Naive thymus-derived CD8-positive, alpha-beta T cell (primary cell): ENCODE results near the gene CHST11. TPM values are rescaled to one million over a fixed set of nuclear protein-coding genes. Genes with fewer than 3 reads are reported as not detected.
A peak's percentile ranks its signal among the peaks of the same experiment; 100 is the strongest.

ENCODE experiments used
- ATAC-seq, 2 donors: fragments of 150-1000 bp; cut with Tn5 transposase in 1 of 2; sonication (Bioruptor Pico), chemical (Tn5 transposase) in 1 of 2; 1 replicate in 1 of 2; 2 replicates in 1 of 2; pipeline ENCODE4 v1.10.0; 2021; ENCODE audit warnings: mild to moderate bottlenecking in 2 of 2, moderate library complexity in 2 of 2
- POLR2A ChIA-PET: fragments of 350-600 bp; sonication (Branson Sonifier 250); formaldehyde crosslinking; loops from one replicate; lab custom pipeline; 2021; ENCODE audit warnings: antibody characterized with exemption; lab: Charles Lee
- DNase-seq, 10 donors: peaks; one replicate each; pipeline versions ENCODE4 v3.0.0 to v3.0.0-alpha.2; 2020 to 2022
- H3K27ac Mint-ChIP-seq, 10 donors: one replicate each; pipeline ENCODE4 v1.8.0; 2020 to 2022; ENCODE audit warnings: mild to moderate bottlenecking in 10 of 10, mixed read lengths in 10 of 10, moderate library complexity in 4 of 10, inconsistent platforms in 1 of 10
- H3K27me3 Mint-ChIP-seq, 5 donors: one replicate each; pipeline ENCODE4 v1.8.0; 2021 to 2022; ENCODE audit warnings: mixed read lengths in 5 of 5
- H3K36me3 Mint-ChIP-seq, 3 donors: one replicate each; pipeline ENCODE4 v1.8.0; 2020 to 2022; ENCODE audit warnings: mixed read lengths in 3 of 3, mild to moderate bottlenecking in 2 of 3, inconsistent platforms in 1 of 3
- H3K4me1 Mint-ChIP-seq, 4 donors: one replicate each; pipeline ENCODE4 v1.8.0; 2021 to 2022; ENCODE audit warnings: mixed read lengths in 4 of 4
- H3K4me3 Mint-ChIP-seq, 10 donors: one replicate each; pipeline ENCODE4 v1.8.0; 2020 to 2022; ENCODE audit warnings: mild to moderate bottlenecking in 10 of 10, mixed read lengths in 10 of 10, moderate library complexity in 6 of 10, inconsistent platforms in 1 of 10
- H3K9me3 Mint-ChIP-seq, 9 donors: one replicate each; pipeline ENCODE4 v1.8.0; 2020 to 2022; ENCODE audit warnings: mixed read lengths in 9 of 9, mild to moderate bottlenecking in 3 of 9, inconsistent platforms in 1 of 9, moderate library complexity in 1 of 9
- polyA plus RNA-seq, 3 donors: library from polyadenylated mRNA; unstranded; fragments of 300-500 nt; fragmentation: Illumina TruSeq; gene quantifications; one replicate each; pipeline ENCODE4 v1.2.3, GENCODE V29; 2021
- total RNA-seq, 8 experiments: library from RNA in 2 of 8; stranded (reverse) in 2 of 8; gene quantifications; one replicate each; pipeline ENCODE4 v1.2.3 and lab custom pipeline; 2021 to 2026

The CHST11 gene
- total and polyA plus RNA-seq, 5 experiments from 2014 or later = 23.1 to 35.6 (median 26.8) TPM

DNA sequence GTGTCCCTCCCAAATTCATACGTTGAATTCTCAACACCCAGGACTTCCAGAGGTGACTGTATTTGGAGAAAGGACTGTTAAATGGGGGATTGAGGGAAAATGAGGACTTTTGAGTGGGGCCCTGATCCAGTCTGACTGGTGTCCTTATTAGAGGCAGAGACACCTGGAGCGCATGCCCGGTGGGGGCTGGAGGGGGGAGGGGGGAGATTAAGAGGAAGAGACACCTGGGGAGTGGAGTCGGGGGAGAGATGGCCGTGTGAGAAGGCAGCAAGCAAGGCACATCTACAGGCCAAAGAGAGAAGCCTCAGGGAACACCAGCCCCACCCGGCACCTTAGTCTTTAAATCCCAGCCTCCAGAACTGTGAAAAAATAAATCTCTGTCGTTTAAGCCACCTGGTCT is 291.6 kb downstream of the CHST11 start:
- Mint-ChIP-seq H3K9me3 (peaks cover 0 to 2% (median 0%) of the 10 kb centered on the region in 9 donors), H3K27me3 (no peaks in the 10 kb centered on the region), H3K4me1 (peaks cover 33 to 85% (median 49%) of the 10 kb centered on the region in 4 donors), H3K27ac (peak overlapping the region in 4 of 10 donors; percentile 22 to 79 (median 44)), H3K4me3 (peak overlapping the region in 5 of 10 donors; percentile 9 to 68 (median 62)), H3K36me3 (peaks cover 0 to 3% (median 0%) of the 10 kb centered on the region in 3 donors)
- POLR2A ChIA-PET = no interaction called here
- DNase-seq = no peak
- no peak for ATAC-seq

- Mint-ChIP-seq H3K27ac (peak overlapping the region in 4 of 10 donors; percentile 11 to 79 (median 26)), H3K4me3 (peak overlapping the region in 1 of 10 donors; percentile 32), H3K9me3 (peaks cover 0 to under 1% (median 0%) of the 10 kb centered on the region in 9 donors), H3K4me1 (peaks cover 33 to 83% (median 49%) of the 10 kb centered on the region in 4 donors), H3K27me3 (no peaks in the 10 kb centered on the region), H3K36me3 (peaks cover 0 to under 1% (median 0%) of the 10 kb centered on the region in 3 donors)
- ATAC-seq (no peak), DNase-seq (no peak)
- POLR2A ChIA-PET = no interaction called here
Measured at GRCh38 chr12:104748790-104749189, 292.0 kb downstream of the CHST11 start.

DNA sequence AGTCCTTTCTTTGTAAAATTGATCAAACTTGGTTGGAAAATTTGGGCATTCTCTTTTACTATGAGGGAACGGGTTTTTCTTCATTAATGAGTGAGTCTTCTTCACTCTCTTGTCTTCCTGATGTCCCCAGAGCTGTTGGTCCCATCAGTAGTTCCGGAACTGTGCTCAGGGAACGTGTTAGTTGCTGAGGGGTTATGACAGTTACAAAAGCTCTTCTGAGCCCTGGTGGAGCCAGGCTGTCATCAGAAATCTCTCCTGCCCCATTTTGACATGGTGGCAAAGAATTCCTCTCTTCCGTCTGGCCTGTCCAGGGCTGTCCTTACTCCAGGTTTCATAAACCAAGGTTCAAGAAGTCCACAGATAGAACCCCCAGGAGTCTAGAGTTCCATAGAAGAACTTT is 292.8 kb downstream of the CHST11 start:
- H3K9me3 Mint-ChIP-seq = no peaks in the 10 kb centered on the region
- peak overlapping the region in 3 of 10 donors; percentile 3 to 11 (median 8) for H3K27ac Mint-ChIP-seq
- H3K4me3 Mint-ChIP-seq = no peak overlapping the region
- DNase-seq = no peak
- no peaks in the 10 kb centered on the region for H3K36me3 Mint-ChIP-seq
- H3K27me3 Mint-ChIP-seq = no peaks in the 10 kb centered on the region
- POLR2A ChIA-PET = no interaction called here
- ATAC-seq = no peak
- peaks cover 31 to 76% (median 49%) of the 10 kb centered on the region in 4 donors for H3K4me1 Mint-ChIP-seq

- POLR2A ChIA-PET = no interaction called here
- H3K4me3 Mint-ChIP-seq = peak overlapping the region in 2 of 10 donors; percentile 30 to 44
- DNase-seq (no peak), ATAC-seq (no peak)
- no peaks in the 10 kb centered on the region for H3K36me3 Mint-ChIP-seq
- peak overlapping the region in 4 of 10 donors; percentile 0 to 64 (median 14) for H3K27ac Mint-ChIP-seq
- H3K27me3 Mint-ChIP-seq = no peaks in the 10 kb centered on the region
- no peaks in the 10 kb centered on the region for H3K9me3 Mint-ChIP-seq
- peaks cover 30 to 74% (median 49%) of the 10 kb centered on the region in 4 donors for H3K4me1 Mint-ChIP-seq
Measured at GRCh38 chr12:104750061-104750460, 293.3 kb downstream of the CHST11 start.

- peaks cover 0 to 2% (median 0%) of the 10 kb centered on the region in 3 donors for H3K36me3 Mint-ChIP-seq
- no peak overlapping the region for H3K27ac Mint-ChIP-seq
- H3K9me3 Mint-ChIP-seq = no peaks in the 10 kb centered on the region
- no peaks in the 10 kb centered on the region for H3K27me3 Mint-ChIP-seq
- ATAC-seq = no peak
- H3K4me1 Mint-ChIP-seq = peaks cover 32 to 63% (median 41%) of the 10 kb centered on the region in 4 donors
- no peak for DNase-seq
- POLR2A ChIA-PET = no interaction called here
- peak overlapping the region in 1 of 10 donors; percentile 45 for H3K4me3 Mint-ChIP-seq
Measured at GRCh38 chr12:104751120-104751519, 294.4 kb downstream of the CHST11 start.

DNA sequence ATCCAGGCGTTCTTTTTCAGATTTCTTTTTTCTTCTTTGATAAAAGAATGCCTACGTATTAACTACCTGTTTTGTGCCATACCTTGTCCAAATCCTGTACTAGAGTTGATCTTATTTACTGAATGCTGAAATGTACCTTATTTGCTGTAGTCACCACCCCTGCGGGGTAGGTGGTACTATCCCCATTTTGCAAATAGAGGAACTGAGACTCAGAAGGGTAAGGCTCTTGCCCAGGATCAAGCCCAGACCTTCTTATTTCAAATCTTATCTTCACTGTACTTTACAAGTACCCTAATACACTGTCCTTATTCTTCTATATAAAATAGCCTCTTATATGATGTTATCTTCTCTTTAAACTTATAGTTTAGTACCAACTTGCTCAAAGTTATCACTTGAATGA is 294.8 kb downstream of the CHST11 start:
- H3K9me3 Mint-ChIP-seq = no peaks in the 10 kb centered on the region
- peak overlapping the region in 1 of 10 donors; percentile 29 for H3K27ac Mint-ChIP-seq
- H3K4me3 Mint-ChIP-seq = peak overlapping the region in 1 of 10 donors; percentile 24
- no peaks in the 10 kb centered on the region for H3K27me3 Mint-ChIP-seq
- ATAC-seq = no peak
- peaks cover 0 to 6% (median 1%) of the 10 kb centered on the region in 3 donors for H3K36me3 Mint-ChIP-seq
- no peak for DNase-seq
- H3K4me1 Mint-ChIP-seq = peaks cover 32 to 59% (median 37%) of the 10 kb centered on the region in 4 donors
- POLR2A ChIA-PET = no interaction called here

DNA sequence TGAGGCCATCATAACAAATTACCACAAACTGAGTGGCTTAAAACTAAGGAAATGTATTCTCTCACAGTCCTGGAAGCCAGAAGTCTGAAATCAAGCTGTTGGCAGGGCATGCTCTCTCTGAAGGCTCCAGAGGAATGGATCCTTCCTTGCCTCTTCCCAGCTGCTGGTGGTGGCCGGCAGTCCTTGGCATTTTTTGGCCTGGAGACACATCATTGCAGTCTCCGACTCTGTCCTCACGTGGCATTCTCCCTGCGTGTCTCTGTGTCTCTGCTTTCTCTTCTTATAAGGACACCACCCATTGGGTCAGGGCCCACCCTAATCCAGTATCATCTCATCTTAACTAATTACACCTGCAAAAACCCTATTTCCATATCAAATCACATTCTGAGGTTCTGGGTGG is 295.3 kb downstream of the CHST11 start:
- Mint-ChIP-seq H3K27me3 (no peaks in the 10 kb centered on the region), H3K36me3 (peaks cover 0 to 11% (median 6%) of the 10 kb centered on the region in 3 donors), H3K27ac (peak overlapping the region in 1 of 10 donors; percentile 10), H3K4me1 (peaks cover 28 to 54% (median 34%) of the 10 kb centered on the region in 4 donors), H3K9me3 (no peaks in the 10 kb centered on the region), H3K4me3 (no peak overlapping the region)
- no peak for DNase-seq
- POLR2A ChIA-PET = no interaction called here
- no peak for ATAC-seq

- ATAC-seq (no peak), DNase-seq (no peak)
- no peaks in the 10 kb centered on the region for H3K9me3 Mint-ChIP-seq
- POLR2A ChIA-PET = no interaction called here
- peaks cover 6 to 17% (median 12%) of the 10 kb centered on the region in 3 donors for H3K36me3 Mint-ChIP-seq
- peak overlapping the region in 2 of 10 donors; percentile 16 to 48 for H3K27ac Mint-ChIP-seq
- no peaks in the 10 kb centered on the region for H3K27me3 Mint-ChIP-seq
- H3K4me1 Mint-ChIP-seq = peaks cover 21 to 46% (median 25%) of the 10 kb centered on the region in 4 donors
- no peak overlapping the region for H3K4me3 Mint-ChIP-seq
Measured at GRCh38 chr12:104752881-104753280, 296.1 kb downstream of the CHST11 start.

- no peaks in the 10 kb centered on the region for H3K27me3 Mint-ChIP-seq
- POLR2A ChIA-PET = no interaction called here
- H3K9me3 Mint-ChIP-seq = no peaks in the 10 kb centered on the region
- DNase-seq (no peak), ATAC-seq (no peak)
- H3K36me3 Mint-ChIP-seq = peaks cover 6 to 29% (median 23%) of the 10 kb centered on the region in 3 donors
- peak overlapping the region in 1 of 10 donors; percentile 73 for H3K27ac Mint-ChIP-seq
- peaks cover 2 to 11% (median 7%) of the 10 kb centered on the region in 4 donors for H3K4me1 Mint-ChIP-seq
- H3K4me3 Mint-ChIP-seq = no peak overlapping the region
Measured at GRCh38 chr12:104756901-104757300, 300.2 kb downstream of the CHST11 start.

GRCh38 chr12:104758771-104759170 is 302.0 kb downstream of the CHST11 start:
- H3K27ac Mint-ChIP-seq = no peak overlapping the region
- DNase-seq (no peak), ATAC-seq (no peak)
- POLR2A ChIA-PET = no interaction called here
- no peaks in the 10 kb centered on the region for H3K9me3 Mint-ChIP-seq
- no peaks in the 10 kb centered on the region for H3K27me3 Mint-ChIP-seq
- H3K4me1 Mint-ChIP-seq = peaks cover 5 to 8% (median 8%) of the 10 kb centered on the region in 4 donors
- H3K4me3 Mint-ChIP-seq = no peak overlapping the region
- peaks cover 6 to 29% (median 23%) of the 10 kb centered on the region in 3 donors for H3K36me3 Mint-ChIP-seq

DNA sequence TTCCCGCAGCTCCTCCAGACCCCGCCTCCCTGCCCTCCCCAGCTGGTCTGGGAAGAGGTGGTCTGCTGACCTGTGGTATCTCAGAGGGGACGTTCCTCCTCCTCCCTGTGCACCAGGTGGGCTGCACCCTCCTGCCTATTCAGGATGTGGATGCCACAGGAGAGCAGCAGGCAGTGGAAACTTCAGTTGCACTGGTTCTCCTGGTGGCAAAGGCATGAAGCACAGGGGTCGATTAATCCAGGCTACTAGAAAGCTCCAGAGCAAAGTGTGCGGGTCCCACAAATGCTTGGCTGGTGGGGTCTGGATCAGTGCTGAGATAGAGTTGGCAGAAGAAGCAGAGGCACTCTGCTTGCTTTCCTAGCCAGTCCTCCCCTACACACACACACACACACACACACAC is 304.3 kb downstream of the CHST11 start:
- Mint-ChIP-seq H3K4me1 (peaks cover 11 to 25% (median 23%) of the 10 kb centered on the region in 4 donors), H3K9me3 (no peaks in the 10 kb centered on the region), H3K27me3 (no peaks in the 10 kb centered on the region), H3K36me3 (peaks cover 6 to 28% (median 23%) of the 10 kb centered on the region in 3 donors), H3K4me3 (no peak overlapping the region), H3K27ac (peak overlapping the region in 1 of 10 donors; percentile 65)
- no peak for DNase-seq
- ATAC-seq = no peak
- POLR2A ChIA-PET = no interaction called here

DNA sequence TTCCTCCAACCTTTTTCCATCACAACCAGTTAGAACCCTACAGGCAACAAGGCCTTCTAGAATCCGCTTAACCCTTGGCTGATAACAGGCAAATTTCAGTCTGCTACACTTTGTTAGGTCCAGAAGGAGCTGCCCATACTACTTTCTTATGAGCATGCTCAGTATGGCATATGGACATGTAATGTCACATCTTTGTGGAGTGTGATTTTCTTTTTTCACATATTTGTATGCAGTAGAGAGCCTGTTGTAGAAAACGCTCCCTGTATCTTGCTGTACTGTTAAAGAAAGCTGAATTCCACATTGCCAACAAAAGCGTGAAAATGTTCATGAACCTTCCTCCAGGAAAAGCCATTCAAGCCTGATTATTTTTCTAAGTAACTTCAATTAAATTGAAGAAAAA is 304.9 kb downstream of the CHST11 start:
- POLR2A ChIA-PET = no interaction called here
- peaks cover 6 to 23% (median 21%) of the 10 kb centered on the region in 3 donors for H3K36me3 Mint-ChIP-seq
- H3K9me3 Mint-ChIP-seq = no peaks in the 10 kb centered on the region
- no peaks in the 10 kb centered on the region for H3K27me3 Mint-ChIP-seq
- ATAC-seq (no peak), DNase-seq (no peak)
- H3K27ac Mint-ChIP-seq = peak overlapping the region in 2 of 10 donors; percentile 41 to 65
- H3K4me1 Mint-ChIP-seq = peaks cover 11 to 25% (median 23%) of the 10 kb centered on the region in 4 donors
- peak overlapping the region in 1 of 10 donors; percentile 2 for H3K4me3 Mint-ChIP-seq

DNA sequence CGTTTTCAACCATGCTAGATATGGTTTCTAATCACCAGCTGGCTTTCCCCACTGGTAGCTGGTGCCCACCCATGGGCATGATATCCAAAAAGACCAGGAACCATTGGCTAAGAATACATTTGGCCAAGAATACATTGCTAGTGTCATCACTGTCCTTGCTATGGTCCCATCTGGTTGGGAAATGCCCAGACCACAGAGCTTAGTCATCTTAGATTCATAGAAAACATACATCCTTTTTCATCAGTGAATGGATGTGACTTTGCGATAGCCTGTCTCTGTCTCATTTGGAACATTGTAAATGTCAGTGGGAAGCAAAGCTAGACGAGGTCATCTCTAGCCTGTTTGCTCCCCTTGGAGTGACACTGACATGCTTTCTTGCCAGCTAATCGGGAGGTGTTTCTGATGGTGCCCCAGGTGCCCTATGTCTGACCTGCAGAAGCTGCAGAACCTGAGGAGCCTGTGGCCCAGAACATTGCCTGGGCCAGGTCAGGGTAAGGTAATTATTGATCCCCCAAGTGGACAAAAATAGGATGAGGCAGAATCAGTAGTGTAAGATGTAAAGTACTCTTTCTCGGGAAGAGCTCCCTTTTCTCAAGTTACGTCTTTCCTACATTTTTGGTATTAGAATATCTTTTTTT is 306.5 kb downstream of the CHST11 start:
- H3K4me3 Mint-ChIP-seq = no peak overlapping the region
- no peak overlapping the region for H3K27ac Mint-ChIP-seq
- ATAC-seq (no peak), DNase-seq (no peak)
- POLR2A ChIA-PET = interaction anchor here (0.6 kb wide), 1 partner anchor 77 kb away, joined by 4 read pairs; no protein-coding TSS in a partner anchor
- H3K4me1 Mint-ChIP-seq = peaks cover 9 to 25% (median 23%) of the 10 kb centered on the region in 4 donors
- H3K9me3 Mint-ChIP-seq = no peaks in the 10 kb centered on the region
- H3K27me3 Mint-ChIP-seq = no peaks in the 10 kb centered on the region
- H3K36me3 Mint-ChIP-seq = peaks cover 0 to 9% (median 8%) of the 10 kb centered on the region in 3 donors
